Activated CD4-positive, alpha-beta T cell treated with anti-CD3 and anti-CD28 coated beads, Interleukin-2, amount 50 U/mL, for 24 hours (primary cell): ENCODE measurements around the gene ACSM2B.
"Not testable (repeated sequence)": the region's sequence is repeated elsewhere in the genome, so short reads cannot be mapped to it uniquely, and the experiment has no call there.

Experiments used
- DNase-seq, 2 donors: peaks; one replicate each; pipeline ENCODE4 v3.0.0-alpha.2; 2020; ENCODE audit warnings: low read depth in 1 of 2, low spot score in 1 of 2

ACSM2B gene

GRCh38 chr16:20538181-20538580 is 38.0 kb downstream of the ACSM2B start:
- no peak for DNase-seq

- not testable (repeated sequence) for DNase-seq
These were observed 39.5 kb downstream of the ACSM2B start for GRCh38 chr16:20536669-20537068.

- DNase-seq = not testable (repeated sequence)
These were observed 43.8 kb downstream of the ACSM2B start for GRCh38 chr16:20532284-20532792.

- DNase-seq = not testable (repeated sequence)
These were observed 44.4 kb downstream of the ACSM2B start for GRCh38 chr16:20531795-20532194.

- no peak for DNase-seq
These were observed 56.1 kb downstream of the ACSM2B start for GRCh38 chr16:20520103-20520502.

GRCh38 chr16:20519231-20519630 is 56.9 kb downstream of the ACSM2B start:
- no peak for DNase-seq

GRCh38 chr16:20517149-20517548 is 59.0 kb downstream of the ACSM2B start:
- no peak for DNase-seq

- no peak for DNase-seq
These were observed 60.5 kb downstream of the ACSM2B start for GRCh38 chr16:20515688-20516090.

GRCh38 chr16:20510323-20510722 is 65.8 kb downstream of the ACSM2B start:
- no peak for DNase-seq

GRCh38 chr16:20507280-20507679 is 68.9 kb downstream of the ACSM2B start:
- DNase-seq = no peak

GRCh38 chr16:20504418-20504817 is 71.7 kb downstream of the ACSM2B start:
- DNase-seq = no peak

GRCh38 chr16:20491448-20491847 is 84.7 kb downstream of the ACSM2B start:
- DNase-seq = not testable (repeated sequence)

GRCh38 chr16:20490994-20491393 is 85.2 kb downstream of the ACSM2B start:
- DNase-seq = not testable (repeated sequence)
